GM21529 (cell line): ENCODE data around the gene GSTA5.
"Not testable (repeated sequence)": the region's sequence is repeated elsewhere in the genome, so short reads cannot be mapped to it uniquely, and the experiment has no call there.

Source experiments
- ATAC-seq: cut with Tn5 transposase; IDR thresholded peaks from one replicate; pipeline ENCODE4 v1.9.1; 2021; ENCODE audit not compliant: unreplicated experiment

The GSTA5 gene

DNA sequence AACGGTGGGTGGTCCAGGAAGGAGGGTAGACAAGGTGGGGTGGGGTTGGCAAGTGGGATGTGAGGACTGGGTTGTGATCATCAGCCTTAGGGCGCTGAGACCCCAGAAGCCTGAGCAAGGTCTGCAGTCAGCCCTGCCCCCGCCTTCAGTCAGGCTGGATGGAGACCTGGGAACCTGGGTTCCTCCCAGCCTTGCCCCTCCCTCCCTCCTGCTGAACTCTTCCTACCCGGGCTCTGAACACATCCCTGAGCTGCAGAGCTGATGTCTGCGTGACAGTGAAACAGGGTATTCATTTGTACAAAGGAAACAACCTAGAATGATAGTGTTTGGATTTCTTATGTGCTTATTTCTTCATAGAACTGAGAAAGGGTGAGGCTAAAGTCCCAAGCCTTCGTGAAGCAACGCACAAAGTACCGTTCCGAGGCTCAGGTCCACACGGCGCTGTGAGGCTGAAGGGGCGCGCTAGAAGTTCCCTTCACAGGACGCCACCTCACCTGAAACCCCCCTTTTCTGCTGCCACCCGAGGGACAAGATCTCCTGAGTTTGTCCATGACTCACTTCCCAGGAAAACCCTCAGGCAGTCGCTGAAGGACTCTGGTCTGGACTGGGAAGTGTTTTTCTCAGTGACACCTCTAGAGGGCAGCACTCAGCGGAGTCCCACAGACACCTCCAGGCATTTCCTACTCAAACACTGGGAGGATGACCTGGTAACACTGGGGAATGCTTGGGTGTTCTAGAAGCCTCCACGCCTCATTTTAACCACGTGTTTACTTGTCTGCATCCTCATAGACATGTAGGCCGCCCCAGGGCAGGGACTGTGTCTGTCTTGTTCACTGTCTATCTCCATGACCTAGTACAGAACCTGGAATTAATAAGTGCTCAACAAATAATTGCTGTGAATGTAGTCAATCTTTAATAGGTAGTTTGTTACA, 1.2 kb downstream of the GSTA5 start:
- peak; percentile 92 for ATAC-seq

DNA sequence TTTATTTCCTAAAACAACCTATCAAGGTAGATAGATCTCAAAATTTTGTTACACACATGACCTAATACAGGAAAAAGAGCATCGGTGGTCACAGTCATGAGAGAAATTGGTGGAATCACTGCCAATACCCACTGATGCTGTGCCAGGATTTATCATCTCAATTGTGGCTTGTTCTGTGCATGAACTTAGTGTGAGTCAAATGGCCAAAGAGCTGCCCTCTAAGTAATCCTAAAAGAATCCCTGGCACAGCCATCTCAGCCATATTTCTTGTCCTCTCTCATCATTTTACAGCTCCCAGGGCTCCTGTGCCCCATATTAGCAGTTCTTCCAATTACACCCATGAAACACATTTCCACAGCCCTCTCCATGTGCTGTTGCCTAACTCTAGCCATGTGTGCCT, 6.1 kb downstream of the GSTA5 start:
- no peak for ATAC-seq

DNA sequence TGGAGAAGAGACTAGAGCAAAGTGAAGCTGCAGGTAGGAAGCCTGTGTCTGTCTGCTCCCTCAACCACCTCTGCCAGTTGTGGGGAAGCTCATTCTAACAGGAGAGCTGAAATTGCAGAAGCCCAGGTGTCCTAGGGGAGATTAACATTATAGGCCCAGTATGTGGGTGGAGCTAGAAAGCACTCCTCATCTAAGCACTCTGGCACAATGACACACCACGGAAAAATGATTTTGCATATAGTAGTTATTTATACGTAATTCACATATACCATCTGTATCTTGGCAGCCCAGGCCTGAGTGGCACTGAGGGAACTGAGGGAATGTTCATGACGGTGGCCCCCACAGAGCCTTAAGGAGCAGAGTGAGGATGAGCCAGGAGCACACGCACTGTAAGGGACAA, 9.7 kb downstream of the GSTA5 start:
- ATAC-seq: not testable (repeated sequence)

DNA sequence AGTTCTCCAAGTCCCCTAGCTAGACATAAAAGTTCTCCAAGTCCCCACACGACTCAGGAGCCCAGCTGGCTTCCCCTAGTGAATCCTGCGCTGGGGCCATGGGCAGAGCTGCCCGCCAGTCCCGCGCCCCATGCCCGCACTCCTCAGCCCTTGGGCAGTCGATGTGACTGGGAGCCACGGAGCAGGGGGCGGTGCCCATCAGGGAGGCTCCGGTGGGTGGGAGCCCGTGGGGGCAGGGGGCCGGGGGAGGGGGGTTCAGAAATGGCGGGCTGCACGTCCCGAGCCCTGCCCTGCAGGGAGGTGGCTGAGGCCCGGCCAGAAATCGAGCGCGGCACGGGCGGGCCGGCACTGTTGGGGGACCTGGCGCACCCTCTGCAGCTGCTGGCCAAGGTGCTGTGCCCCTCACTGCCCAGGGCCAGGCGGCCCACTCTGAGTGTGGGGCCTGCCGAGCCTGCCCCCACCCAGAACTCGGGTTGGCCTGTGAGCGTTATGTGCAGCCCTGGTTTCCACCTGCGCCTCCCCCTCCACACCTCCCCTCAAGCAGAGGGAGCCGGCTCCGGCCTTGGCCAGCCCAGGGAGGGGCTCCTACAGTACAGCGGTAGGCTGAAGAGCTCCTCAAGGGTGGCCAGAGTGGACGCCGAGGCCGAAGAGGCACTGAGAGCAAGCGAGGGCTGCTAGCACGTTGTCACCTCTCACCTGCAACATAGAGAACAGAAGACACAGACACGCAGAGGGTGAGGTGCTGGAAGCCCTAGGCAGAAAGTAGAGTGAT, 11.4 kb downstream of the GSTA5 start:
- no peak for ATAC-seq

DNA sequence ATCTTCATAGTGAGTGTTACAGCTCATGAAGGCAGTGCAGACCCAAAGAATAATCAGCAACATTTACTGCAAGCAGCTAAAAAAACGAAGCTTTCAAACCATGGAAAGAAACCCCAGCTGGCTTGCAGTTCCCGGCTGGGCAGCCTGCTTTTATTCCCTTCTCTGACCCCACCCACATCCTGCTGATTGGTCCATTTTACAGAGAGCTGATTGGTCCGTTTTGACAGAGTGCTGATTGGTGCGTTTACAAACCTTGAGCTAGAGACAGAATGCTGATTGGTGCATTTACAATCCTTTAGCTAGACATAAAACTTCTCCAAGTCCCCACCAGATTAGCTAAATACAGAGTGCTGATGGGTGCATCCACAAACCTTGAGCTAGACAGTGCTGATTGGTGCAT, 12.0 kb downstream of the GSTA5 start:
- not testable (repeated sequence) for ATAC-seq

DNA sequence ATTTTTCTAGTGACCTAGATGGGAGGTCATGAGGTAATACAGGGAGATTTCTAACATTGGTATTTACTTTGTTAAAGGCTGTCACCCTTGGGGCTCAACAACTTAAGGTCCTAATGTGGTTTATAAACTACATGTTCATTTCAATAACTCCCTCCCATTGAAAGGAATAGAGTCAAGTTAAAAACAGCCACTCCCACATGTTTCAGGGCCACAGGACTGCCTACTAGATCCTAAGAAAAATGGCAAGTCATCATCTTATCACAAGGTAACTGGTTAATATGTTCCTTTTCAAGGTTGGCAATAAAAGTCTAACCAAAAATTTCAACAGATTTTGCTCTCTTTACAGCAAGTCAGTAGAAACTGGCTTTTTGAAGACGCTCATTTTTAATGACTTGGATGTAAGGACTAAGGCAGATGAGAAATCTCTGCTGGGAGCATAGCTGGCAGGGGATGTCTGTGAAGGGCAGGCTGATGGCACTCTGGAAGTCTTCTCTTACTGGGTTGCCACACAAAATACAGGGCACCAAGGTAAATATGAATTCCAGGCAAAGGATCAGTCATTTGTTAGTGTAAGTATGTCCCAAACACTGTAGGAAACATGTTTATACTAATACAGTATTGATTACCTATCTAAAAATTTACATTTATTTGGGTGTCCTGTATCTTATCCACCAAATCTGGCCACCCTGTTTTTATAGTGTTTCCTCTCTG, 13.4 kb downstream of the GSTA5 start:
- not testable (repeated sequence) for ATAC-seq

DNA sequence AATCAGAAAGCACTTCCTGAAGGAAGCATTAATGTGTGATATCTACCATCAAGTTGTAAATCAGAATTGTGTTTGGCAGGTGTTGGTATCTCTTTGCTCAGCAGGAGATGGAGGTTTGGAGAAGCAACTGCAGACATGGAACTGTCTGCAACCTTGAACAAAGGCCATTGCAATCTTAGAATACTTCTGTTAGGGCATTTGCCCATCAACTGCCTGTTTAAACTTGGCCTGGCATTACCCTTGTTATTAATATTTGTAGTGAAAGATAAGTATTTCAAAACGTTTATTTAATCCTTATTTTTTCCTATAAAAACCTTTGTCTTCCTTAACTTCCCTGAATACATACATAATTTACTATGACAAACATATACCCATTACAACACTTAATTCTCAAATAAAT, 14.1 kb downstream of the GSTA5 start:
- no peak for ATAC-seq

DNA sequence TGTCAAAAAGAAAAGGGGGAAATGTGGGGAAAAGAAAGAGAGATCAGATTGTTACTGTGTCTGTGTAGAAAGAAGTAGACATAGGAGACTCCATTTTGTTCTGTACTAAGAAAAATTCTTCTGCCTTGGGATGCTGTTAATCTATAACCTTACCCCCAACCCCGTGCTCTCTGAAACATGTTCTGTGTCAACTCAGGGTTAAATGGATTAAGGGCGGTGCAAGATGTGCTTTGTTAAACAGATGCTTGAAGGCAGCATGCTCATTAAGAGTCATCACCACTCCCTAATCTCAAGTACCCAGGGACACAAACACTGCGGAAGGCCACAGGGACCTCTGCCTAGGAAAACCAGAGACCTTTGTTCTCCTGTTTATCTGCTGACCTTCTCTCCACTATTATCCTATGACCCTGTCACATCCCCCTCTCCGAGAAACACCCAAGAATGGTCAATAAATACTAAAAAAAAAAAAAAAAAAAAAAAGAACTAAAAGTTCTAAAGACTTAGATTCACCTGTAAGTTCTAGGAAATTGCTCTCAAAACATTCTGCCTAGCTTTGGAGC, 14.6 kb downstream of the GSTA5 start:
- ATAC-seq: not testable (repeated sequence)

DNA sequence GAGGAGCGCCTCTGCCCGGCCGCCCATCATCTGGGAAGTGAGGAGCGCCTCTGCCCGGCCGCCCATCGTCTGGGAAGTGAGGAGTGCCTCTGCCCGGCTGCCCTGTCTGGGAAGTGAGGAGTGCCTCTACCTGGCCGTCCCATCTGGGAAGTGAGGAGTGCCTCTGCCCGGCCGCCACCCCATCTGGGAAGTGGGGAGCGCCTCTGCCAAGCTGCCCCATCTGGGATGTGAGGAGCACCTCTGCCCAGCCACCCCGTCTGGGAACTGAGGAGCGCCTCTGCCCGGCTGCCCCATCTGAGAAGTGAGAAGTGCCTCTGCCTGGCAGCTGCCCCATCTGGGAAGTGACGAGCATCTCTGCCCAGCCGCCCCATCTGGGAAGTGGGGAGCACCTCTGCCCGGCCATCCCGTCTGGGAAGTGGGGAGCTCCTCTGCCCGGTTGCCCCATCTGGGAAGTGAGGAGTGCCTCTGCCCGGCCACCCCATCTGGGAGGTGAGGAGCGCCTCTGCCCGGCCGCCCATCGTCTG, 15.3 kb downstream of the GSTA5 start:
- ATAC-seq: not testable (repeated sequence)

DNA sequence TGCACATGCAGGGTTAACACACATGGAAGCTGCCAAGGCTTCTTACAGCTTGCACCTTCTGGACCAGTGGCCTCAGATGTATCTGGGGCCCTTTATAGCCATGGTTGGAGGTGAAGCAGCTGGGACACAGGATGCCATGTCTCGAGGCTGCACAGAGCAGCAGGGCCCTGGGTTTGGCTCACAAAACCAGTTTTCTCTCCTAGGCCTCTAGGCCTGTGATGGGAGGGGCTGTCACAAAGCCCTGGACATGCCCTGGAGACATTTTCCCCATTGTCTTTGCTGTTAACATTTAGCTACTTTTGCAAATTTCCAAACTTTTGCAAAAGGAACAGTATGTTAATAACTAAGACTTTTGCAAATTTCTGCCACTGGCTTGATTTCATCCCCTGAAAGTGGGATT, 18.8 kb downstream of the GSTA5 start:
- ATAC-seq: no peak

DNA sequence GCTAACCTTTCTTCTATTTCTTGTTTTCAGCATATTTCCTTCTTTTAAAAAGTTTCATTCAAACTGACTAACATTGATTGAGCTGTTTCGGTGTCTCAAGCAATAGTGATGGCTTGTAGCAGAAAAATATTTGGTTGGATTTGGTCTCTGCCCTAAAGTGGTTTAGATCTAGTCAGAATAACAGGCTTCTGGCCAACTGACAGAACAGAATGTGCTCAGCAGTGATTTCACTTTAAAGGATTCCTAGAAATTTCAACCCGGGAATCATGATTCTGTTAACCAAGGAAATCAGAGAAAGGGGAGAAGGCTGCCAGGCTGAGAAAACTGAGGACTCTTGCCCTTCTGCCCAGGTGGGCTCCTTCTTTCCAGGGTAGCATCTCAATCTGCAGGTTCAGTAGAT, 20.4 kb downstream of the GSTA5 start:
- no peak for ATAC-seq

DNA sequence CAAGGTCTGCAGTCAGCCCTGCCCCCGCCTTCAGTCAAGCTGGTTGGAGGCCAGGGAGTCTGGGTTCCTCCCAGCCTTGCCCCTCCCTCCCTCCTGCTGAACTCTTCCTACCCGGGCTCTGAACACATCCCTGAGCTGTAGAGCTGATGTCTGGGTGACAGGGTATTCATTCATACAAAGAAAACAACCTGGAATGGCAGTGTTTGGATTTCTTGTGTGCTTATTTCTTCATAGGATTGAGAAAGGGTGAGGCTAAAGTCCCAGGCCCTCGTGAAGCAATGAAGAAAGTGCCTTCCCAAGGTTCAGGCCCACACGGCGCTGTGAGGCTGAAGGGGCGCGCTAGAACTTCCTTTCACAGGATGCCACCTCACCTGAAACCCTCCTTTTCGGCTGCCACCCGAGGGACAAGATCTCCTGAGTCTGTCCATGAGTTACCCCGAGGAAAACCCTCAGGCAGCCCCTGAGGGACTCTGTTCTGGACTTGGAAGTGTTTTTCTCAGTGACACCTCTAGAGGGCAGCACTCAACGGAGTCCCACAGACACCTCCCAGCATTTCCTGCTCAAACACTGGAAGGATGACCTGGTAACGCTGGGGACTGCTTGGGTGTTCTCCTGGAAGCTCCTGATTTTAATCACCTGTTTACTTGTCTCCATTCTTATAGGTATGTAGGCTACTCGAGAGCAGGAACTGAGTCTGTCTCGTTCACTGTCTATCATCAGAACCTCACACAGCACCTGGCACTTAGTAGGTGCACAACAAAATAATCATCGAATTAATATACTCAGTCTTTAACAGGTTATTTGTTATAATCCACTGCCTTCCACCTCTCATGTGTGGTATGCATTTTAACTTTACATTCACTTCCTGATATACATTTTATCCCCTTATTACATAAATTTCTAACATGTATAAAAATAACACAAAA, 25.2 kb downstream of the GSTA5 start:
- peak; percentile 90 for ATAC-seq

DNA sequence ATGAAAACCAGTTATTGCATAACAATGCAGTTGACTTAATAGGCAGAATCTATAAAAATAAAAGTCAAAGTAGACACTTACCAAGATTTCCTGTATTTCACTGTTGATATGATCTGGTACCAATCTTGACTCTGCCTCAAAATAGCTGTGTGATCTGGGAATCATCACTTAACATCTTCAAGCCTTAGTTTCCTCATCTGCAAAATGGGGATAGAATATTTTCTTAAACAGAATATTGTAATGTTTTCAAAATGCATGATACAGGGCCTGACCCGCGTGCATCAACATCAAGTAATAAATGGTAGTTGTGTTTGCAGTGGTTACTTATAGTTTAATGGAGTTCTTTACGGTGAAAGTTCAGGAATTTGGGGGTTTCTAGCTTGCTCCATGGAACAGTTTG, 26.1 kb downstream of the GSTA5 start:
- not testable (repeated sequence) for ATAC-seq

DNA sequence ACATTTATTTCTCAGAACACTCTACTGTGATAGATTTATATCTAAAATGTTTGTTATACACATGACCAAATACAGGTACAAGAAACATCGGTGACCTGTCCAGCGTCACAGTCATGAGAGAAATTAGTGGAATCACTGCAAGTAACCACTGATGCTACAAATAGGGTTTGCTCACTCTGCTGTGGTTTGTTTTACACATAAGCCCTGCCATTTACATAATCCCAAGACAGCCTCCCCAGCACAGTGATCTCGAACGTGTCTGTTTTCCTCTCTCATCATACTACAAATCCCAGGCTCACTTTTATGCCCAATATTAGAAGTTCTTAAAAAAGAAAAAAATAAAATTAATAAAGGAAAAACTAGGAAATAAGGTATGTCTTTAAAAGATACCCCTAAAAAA, 30.8 kb downstream of the GSTA5 start:
- not testable (repeated sequence) for ATAC-seq

DNA sequence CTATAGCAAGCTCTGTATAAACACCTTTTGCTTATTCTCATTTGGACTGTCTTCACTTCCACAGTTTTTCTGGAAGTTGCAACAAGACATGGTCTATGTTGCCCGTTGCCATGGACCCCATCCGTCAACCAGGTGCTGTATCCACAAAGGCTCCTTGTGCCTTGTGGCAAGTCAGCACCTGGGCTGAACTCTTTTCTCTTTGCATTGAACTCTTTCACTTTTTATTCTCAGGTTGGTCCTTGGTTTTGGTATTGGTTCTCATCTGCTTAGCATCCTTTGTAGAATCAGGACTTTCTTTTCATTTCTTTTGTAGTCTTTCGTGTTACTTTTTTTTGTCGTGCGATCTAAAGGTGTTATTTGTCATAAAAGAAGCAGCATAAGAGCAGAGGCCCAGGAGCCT, 32.0 kb downstream of the GSTA5 start:
- ATAC-seq: no peak

DNA sequence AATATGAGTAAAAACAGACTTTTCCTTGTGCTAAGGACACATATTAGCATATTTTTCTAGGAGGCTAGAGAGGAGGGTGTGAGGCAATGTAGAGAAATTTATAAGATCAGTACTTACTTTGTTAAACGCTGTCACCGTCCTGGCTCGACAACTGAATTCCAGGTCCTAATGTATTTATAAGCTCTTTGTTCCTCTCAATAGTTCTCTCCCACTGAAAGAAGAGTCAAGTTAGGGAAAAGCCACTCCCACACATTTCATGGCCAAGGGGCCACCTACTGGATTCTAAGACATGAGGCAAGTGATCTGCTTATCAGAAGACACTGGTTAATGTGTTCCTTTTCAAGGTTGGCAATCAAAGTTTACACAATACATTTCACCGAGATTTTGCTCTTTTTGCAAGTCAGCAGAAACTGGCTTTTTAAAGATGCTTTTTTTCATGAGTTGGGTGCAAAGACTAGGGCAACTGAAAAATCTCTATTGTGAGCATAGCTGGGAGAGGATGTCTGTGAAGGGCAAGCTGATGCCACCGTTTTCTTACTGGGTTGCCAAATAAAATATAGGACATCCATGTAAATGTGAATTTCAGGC, 36.9 kb downstream of the GSTA5 start, which contains the start of gene GSTA1:
TSS of gene GSTA1 (minus strand) at position 149 of the 588 bp plus-strand sequence. CDS start 4,549 bp downstream, outside the sequence.
- not testable (repeated sequence) for ATAC-seq

DNA sequence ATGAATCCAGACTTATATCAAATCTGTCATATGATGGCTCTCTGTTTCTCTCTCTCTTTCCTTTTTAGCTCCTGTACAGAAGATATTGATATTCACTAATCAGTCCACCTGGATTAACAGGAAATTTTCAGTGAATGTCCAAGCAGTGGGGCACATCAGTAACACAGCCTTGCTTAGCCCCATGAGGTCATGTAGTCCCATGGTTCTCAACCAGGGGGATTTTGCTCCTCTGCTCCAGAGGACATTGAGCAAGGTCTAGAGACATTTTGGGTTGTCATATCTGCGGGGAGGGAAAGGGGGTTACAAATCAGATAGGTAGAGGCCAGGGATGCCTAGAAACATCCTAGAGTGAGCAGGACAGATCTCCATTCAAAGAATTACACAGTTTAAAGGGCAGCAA, 37.8 kb downstream of the GSTA5 start:
- no peak for ATAC-seq

DNA sequence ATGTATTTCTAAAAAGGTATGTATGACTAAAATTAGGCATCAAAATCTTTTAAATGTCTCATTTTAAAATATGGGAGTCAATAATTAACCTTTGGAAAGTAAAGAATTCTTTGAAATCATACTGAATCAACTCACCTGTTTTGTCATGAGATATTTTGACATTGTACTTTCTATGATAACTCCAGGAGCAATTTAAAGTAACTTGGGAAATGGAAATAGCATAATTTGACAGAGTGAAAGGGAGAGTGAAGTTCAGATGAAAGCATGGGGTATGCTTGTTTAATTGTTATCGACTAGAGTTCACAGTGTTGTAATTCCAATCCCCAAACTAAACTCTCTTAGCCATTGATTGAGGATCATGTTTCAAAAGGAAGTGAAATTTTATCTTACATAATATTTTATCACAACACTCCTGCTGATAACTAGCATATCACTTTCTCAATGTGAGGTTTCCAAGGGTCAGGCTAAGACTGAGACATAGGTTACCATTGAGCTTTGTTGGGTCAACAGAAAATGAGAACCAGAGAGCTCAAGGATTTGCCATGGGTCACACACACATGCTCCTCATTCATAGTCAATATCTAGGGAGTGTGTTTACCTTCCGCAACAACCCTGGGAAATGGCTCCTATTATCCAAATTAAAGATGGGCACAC, 39.3 kb downstream of the GSTA5 start:
- no peak for ATAC-seq

DNA sequence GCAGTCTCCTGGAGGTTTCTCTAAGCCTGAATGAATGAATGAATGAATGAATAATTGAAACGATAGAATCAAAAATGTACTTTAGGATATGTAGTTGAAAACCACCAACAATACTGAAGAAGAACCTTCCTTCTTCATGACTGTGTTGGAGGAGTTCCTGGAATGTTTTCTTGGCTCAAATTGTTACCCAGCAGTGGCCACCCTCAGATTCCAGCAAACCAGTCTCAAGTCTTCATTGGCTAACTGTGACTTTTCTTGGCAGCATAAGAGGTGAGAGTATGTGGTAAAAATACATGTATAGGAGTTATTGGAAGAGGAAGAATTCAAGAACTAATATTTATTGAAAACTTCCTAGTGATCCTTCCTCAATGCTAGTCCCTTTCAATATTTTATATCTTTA, 41.3 kb downstream of the GSTA5 start:
- ATAC-seq: not testable (repeated sequence)
